Endothelial cell of umbilical vein (primary cell): ENCODE measurements around the gene TMEM234. TPM values are rescaled to one million over a fixed set of nuclear protein-coding genes. Genes with fewer than 3 reads are reported as not detected.
A peak's percentile ranks its signal among the peaks of the same experiment; 100 is the strongest.

Source experiments
- BruUV-seq: library from RNA; stranded (reverse); fragments of 400-500 nt; replicated peaks from 2 replicates; lab custom pipeline; 2021; lab: Mats Ljungman, UMichigan
- CTCF ChIA-PET: fragments of 300-600, 350-600 bp; sonication (Branson Sonifier 250); formaldehyde crosslinking; loops from one replicate; lab custom pipeline; 2021; ENCODE audit warnings: antibody characterized with exemption, inconsistent platforms; lab: Charles Lee
- POLR2A ChIA-PET: fragments of 300-600, 350-600 bp; sonication (Branson Sonifier 250); formaldehyde crosslinking; loops from one replicate; lab custom pipeline; 2021; ENCODE audit warnings: antibody characterized with exemption, inconsistent platforms; lab: Charles Lee
- DNase-seq: peaks from one replicate; pipeline ENCODE4 v3.0.0-alpha.2; 2011; ENCODE audit warnings: low read depth, low spot score
- FAIRE-seq: peaks from 2 replicates; lab custom pipeline; 2011; peaks lifted over from hg19 to GRCh38; lab: Jason Lieb, UNC
- H2AFZ ChIP-seq: 2 replicates; pipeline ENCODE4 v1.6.0; 2012; ENCODE audit warnings: low read depth, low read length, control low read depth, inconsistent platforms
- H3K27ac ChIP-seq: 2 replicates; pipeline ENCODE4 v1.5.1; 2011; ENCODE audit warnings: low read depth, mild to moderate bottlenecking, control low read depth, low read length, moderate library complexity; ENCODE audit not compliant: insufficient read depth
- H3K27me3 ChIP-seq, 2 experiments: 2 replicates each; pipeline versions ENCODE4 v1.6.0 to v1.6.1; 2011; ENCODE audit warnings: low read length in 2 of 2, mixed read lengths in 1 of 2; ENCODE audit not compliant: control insufficient read depth in 2 of 2, insufficient read depth in 2 of 2
- H3K36me3 ChIP-seq, 2 experiments: 2 replicates in 1 of 2; 3 replicates in 1 of 2; pipeline ENCODE4 v1.5.1; 2011; ENCODE audit warnings: low read length in 2 of 2, mild to moderate bottlenecking in 1 of 2, moderate library complexity in 1 of 2; ENCODE audit not compliant: control insufficient read depth in 2 of 2, insufficient read depth in 2 of 2; ENCODE audit errors: extremely low read depth in 1 of 2
- H3K4me1 ChIP-seq: 3 replicates; pipeline ENCODE4 v1.5.1; 2011; ENCODE audit warnings: mild to moderate bottlenecking, low read length; ENCODE audit not compliant: control insufficient read depth, insufficient read depth; ENCODE audit errors: extremely low read depth
- H3K4me2 ChIP-seq: 2 replicates; pipeline ENCODE4 v1.6.1; 2011; ENCODE audit warnings: low read length, control low read depth, mixed read lengths; ENCODE audit not compliant: insufficient read depth
- H3K4me3 ChIP-seq, 3 experiments: fragments of 200-600 bp in 1 of 3; sonication (generic), shearing (Covaris generic) in 1 of 3; replicated peaks in 1 of 3; 2 replicates each; pipeline ENCODE4 v1.5.1; 2011 to 2016; ENCODE audit warnings: control low read depth in 3 of 3, low read length in 3 of 3, mild to moderate bottlenecking in 2 of 3, inconsistent platforms in 1 of 3, low read depth in 1 of 3, moderate library complexity in 1 of 3; ENCODE audit not compliant: insufficient read depth in 1 of 3
- H3K79me2 ChIP-seq: 2 replicates; pipeline ENCODE4 v1.6.0; 2012; ENCODE audit warnings: low read length, inconsistent platforms; ENCODE audit not compliant: control insufficient read depth, insufficient read depth
- H3K9ac ChIP-seq: replicated peaks from 2 replicates; pipeline ENCODE3; 2011; ENCODE audit warnings: low read length, control low read depth; ENCODE audit not compliant: insufficient read depth; ENCODE audit errors: extremely low read depth
- H3K9me1 ChIP-seq: replicated peaks from 3 replicates; pipeline ENCODE4 v1.6.0; 2011; ENCODE audit warnings: mild to moderate bottlenecking, low read length; ENCODE audit not compliant: control insufficient read depth, insufficient read depth; ENCODE audit errors: extremely low read depth
- H3K9me3 ChIP-seq: replicated peaks from 2 replicates; pipeline ENCODE4 v1.5.1; 2012; ENCODE audit warnings: low read length, inconsistent platforms; ENCODE audit not compliant: control insufficient read depth, insufficient read depth
- H4K20me1 ChIP-seq: replicated peaks from 2 replicates; pipeline ENCODE3; 2011; ENCODE audit warnings: mild to moderate bottlenecking, low read length; ENCODE audit not compliant: control insufficient read depth, insufficient read depth; ENCODE audit errors: extremely low read depth
- EZH2 ChIP-seq: IDR thresholded peaks from 2 replicates; pipeline ENCODE4 v1.6.1; 2012; ENCODE audit warnings: borderline replicate concordance, low read depth, mild to moderate bottlenecking, moderate library complexity, low read length, inconsistent platforms; ENCODE audit not compliant: severe bottlenecking
- FOS ChIP-seq: IDR thresholded peaks from 2 replicates; pipeline ENCODE4 v1.6.1; 2011; ENCODE audit warnings: mild to moderate bottlenecking, low read length, moderate library complexity, borderline replicate concordance; ENCODE audit not compliant: insufficient read depth
- GATA2 ChIP-seq: IDR thresholded peaks from 2 replicates; pipeline ENCODE4 v1.7.0; 2011; ENCODE audit warnings: low read depth, mild to moderate bottlenecking, moderate library complexity, mixed read lengths, low read length; ENCODE audit not compliant: insufficient read length, insufficient read depth
- MYC ChIP-seq: IDR thresholded peaks from one replicate; pipeline ENCODE4 v1.6.1; 2011; ENCODE audit warnings: mild to moderate bottlenecking, low read depth, low read length
- POLR2A ChIP-seq: IDR thresholded peaks from 2 replicates; pipeline ENCODE4 v1.6.1; 2012; ENCODE audit warnings: low read depth, mild to moderate bottlenecking, control low read depth, low read length
- POLR2AphosphoS5 ChIP-seq: IDR thresholded peaks from 2 replicates; pipeline ENCODE4 v1.6.1; 2012; ENCODE audit warnings: low read depth, mild to moderate bottlenecking, control low read depth, low read length, moderate library complexity; ENCODE audit not compliant: insufficient read depth
- dilution Hi-C: fragments of 300-500 bp; cut with MboI; formaldehyde crosslinking; loops from one replicate; pipeline ENCODE4 v1.15.0; 2019; ENCODE audit warnings: low sequenced_read_pairs; ENCODE audit not compliant: extremely low pct_ligation_motif_present
- intact Hi-C: fragments of 100-400 bp; cut with micrococcal nuclease; formaldehyde crosslinking; loops from one replicate; pipeline ENCODE4 v1.10.0; 2022
- polyA plus RNA-seq, 4 experiments: library from polyadenylated mRNA; depleted of rRNA in 3 of 4; stranded (reverse) in 3 of 4; unstranded in 1 of 4; fragments of >200 nt; gene quantifications; 2 replicates each; pipeline versions ENCODE4 v1.2.1 to v1.2.3, GENCODE V29; 2011 to 2012; ENCODE audit warnings: missing spikeins in 1 of 4
- total RNA-seq: library from RNA; stranded (reverse); gene quantifications from 2 replicates; pipeline ENCODE4 v1.2.3, GENCODE V29; 2021
- TF ChIP-seq, protein P1 (sequence below), 2 donors: IDR thresholded peaks; 1 replicate in 1 of 2; 2 replicates in 1 of 2; pipeline ENCODE4 v1.5.1; 2011; ENCODE audit warnings: low read length in 2 of 2, mild to moderate bottlenecking in 2 of 2, moderate library complexity in 2 of 2, control low read depth in 1 of 2, inconsistent platforms in 1 of 2, low read depth in 1 of 2; ENCODE audit not compliant: insufficient read depth in 1 of 2; ENCODE audit errors: extremely low read depth in 1 of 2
- TF ChIP-seq, protein P2 (sequence below): IDR thresholded peaks from 2 replicates; pipeline ENCODE4 v1.6.1; 2011; ENCODE audit not compliant: insufficient read depth, insufficient read length

TMEM234 gene
- total and polyA plus RNA-seq, 2 donors (not counting 3 experiments of a cell fraction or from before 2014, with no cell fraction given): 20.7 to 21.3 TPM

DNA sequence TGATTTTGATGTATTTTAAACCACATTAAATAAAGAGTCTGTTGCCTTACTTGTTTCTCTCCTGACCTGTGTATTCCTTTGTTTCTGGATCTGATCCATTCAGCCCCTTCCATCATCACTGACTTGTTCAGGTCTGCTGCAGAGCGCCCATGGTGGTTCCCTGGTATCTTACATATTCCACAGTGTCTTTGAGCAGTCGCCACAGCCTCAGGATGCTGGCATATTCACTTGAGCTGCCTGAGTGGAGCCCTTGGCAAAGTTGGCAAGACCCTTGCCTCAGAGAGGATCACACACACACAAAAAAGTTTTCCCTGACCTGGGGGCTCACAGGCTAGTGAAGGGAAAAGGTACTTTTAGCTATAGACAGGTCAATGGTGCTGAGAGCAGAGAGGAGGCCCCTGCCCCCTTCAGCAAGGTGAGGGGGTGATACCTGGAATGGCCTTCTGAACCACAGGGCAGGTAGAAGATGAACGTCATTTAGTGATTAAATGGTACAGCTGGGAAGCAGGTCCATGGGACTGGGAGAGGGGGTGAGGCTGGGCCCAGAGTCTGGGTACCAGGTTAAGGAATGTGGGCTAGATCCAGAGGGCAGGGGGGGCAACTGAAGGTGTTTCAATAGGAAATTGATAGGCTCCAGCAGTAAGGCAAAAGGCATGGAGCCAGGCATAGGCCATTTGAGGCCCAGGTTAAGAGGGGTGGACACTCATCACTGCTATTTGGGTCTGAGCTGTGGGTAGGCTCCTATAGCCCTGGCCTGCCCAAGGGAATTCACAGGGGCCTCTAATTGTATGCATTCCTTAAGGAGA, 23.7 kb downstream of the TMEM234 start:
- no peak for TF ChIP-seq GATA2
- TF ChIP-seq POLR2AphosphoS5: peak; percentile 32
- no peak overlapping the region for H3K4me2 ChIP-seq
- BruUV-seq: no TSS peak
- no peak overlapping the region for H3K9ac ChIP-seq
- POLR2A ChIA-PET: no interaction called here
- dilution Hi-C loops (no loop called here), intact Hi-C loops (no loop called here)
- no peaks in the 10 kb centered on the region for H4K20me1 ChIP-seq
- H3K27me3 ChIP-seq: no peaks in the 10 kb centered on the region
- no peak for FAIRE-seq
- peaks cover 17 to 32% of the 10 kb centered on the region in 2 experiments for H3K36me3 ChIP-seq
- no peak for DNase-seq
- no peaks in the 10 kb centered on the region for H3K9me3 ChIP-seq
- peaks cover 12% of the 10 kb centered on the region for H3K4me1 ChIP-seq
- CTCF ChIA-PET: interaction anchor here (0.9 kb wide), 1 partner anchor 9 kb away, joined by 3 read pairs; no protein-coding TSS in a partner anchor
- no peak overlapping the region for H3K27ac ChIP-seq
- no peak overlapping the region for H3K4me3 ChIP-seq
- no peak overlapping the region for H2AFZ ChIP-seq
- no peaks in the 10 kb centered on the region for H3K79me2 ChIP-seq
- H3K9me1 ChIP-seq: no peaks in the 10 kb centered on the region

- H3K9me1 ChIP-seq: no peaks in the 10 kb centered on the region
- H3K9ac ChIP-seq: no peak overlapping the region
- H4K20me1 ChIP-seq: no peaks in the 10 kb centered on the region
- DNase-seq (no peak), FAIRE-seq (no peak)
- intact Hi-C loops: no loop called here
- peaks cover 21 to 38% of the 10 kb centered on the region in 2 experiments for H3K36me3 ChIP-seq
- BruUV-seq: no TSS peak
- H3K4me1 ChIP-seq: peaks cover 8% of the 10 kb centered on the region
- H3K27me3 ChIP-seq: no peaks in the 10 kb centered on the region
- H3K4me3 ChIP-seq: no peak overlapping the region
- no peaks in the 10 kb centered on the region for H3K9me3 ChIP-seq
- ChIA-PET POLR2A (interaction anchor here (0.7 kb wide), 1 partner anchor 37 kb away, joined by 4 read pairs; no protein-coding TSS in a partner anchor), CTCF (interaction anchor here (0.9 to 1.0 kb wide), 2 partner anchors 8 to 18 kb away, joined by 3 to 4 read pairs; no protein-coding TSS in a partner anchor)
- no peaks in the 10 kb centered on the region for H3K79me2 ChIP-seq
- H3K4me2 ChIP-seq: no peak overlapping the region
- dilution Hi-C loops: no loop called here
- no peak overlapping the region for H3K27ac ChIP-seq
- TF ChIP-seq, protein P1, sequence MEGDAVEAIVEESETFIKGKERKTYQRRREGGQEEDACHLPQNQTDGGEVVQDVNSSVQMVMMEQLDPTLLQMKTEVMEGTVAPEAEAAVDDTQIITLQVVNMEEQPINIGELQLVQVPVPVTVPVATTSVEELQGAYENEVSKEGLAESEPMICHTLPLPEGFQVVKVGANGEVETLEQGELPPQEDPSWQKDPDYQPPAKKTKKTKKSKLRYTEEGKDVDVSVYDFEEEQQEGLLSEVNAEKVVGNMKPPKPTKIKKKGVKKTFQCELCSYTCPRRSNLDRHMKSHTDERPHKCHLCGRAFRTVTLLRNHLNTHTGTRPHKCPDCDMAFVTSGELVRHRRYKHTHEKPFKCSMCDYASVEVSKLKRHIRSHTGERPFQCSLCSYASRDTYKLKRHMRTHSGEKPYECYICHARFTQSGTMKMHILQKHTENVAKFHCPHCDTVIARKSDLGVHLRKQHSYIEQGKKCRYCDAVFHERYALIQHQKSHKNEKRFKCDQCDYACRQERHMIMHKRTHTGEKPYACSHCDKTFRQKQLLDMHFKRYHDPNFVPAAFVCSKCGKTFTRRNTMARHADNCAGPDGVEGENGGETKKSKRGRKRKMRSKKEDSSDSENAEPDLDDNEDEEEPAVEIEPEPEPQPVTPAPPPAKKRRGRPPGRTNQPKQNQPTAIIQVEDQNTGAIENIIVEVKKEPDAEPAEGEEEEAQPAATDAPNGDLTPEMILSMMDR (IDR thresholded peaks at IDR 0.05; ENCODE audit: extremely low read depth in 1 of 2, insufficient read depth in 1 of 2, low read depth in 1 of 2, low read length in 2 of 2): no peak
- no peak for TF ChIP-seq POLR2A
- no peak for TF ChIP-seq EZH2
- no peak for TF ChIP-seq MYC
- TF ChIP-seq, protein P2, sequence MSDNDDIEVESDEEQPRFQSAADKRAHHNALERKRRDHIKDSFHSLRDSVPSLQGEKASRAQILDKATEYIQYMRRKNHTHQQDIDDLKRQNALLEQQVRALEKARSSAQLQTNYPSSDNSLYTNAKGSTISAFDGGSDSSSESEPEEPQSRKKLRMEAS: no peak
- TF ChIP-seq POLR2AphosphoS5: no peak
- TF ChIP-seq GATA2: no peak
- no peak for TF ChIP-seq FOS
- no peak overlapping the region for H2AFZ ChIP-seq
These were observed 24.3 kb downstream of the TMEM234 start for GRCh38 chr1:32197837-32198236.
